Endothelial cell of umbilical vein (primary cell): ENCODE results near the gene LARGE1.

Experiments
- EZH2 ChIP-seq: IDR thresholded peaks from 2 replicates; pipeline ENCODE4 v1.6.1; 2012; ENCODE audit warnings: borderline replicate concordance, low read depth, mild to moderate bottlenecking, moderate library complexity, low read length, inconsistent platforms; ENCODE audit not compliant: severe bottlenecking
- POLR2A ChIP-seq: IDR thresholded peaks from 2 replicates; pipeline ENCODE4 v1.6.1; 2012; ENCODE audit warnings: low read depth, mild to moderate bottlenecking, control low read depth, low read length
- POLR2AphosphoS5 ChIP-seq: IDR thresholded peaks from 2 replicates; pipeline ENCODE4 v1.6.1; 2012; ENCODE audit warnings: low read depth, mild to moderate bottlenecking, control low read depth, low read length, moderate library complexity; ENCODE audit not compliant: insufficient read depth
- TF ChIP-seq, protein P1 (sequence below), 2 donors: IDR thresholded peaks; 1 replicate in 1 of 2; 2 replicates in 1 of 2; pipeline ENCODE4 v1.5.1; 2011; ENCODE audit warnings: low read length in 2 of 2, mild to moderate bottlenecking in 2 of 2, moderate library complexity in 2 of 2, control low read depth in 1 of 2, inconsistent platforms in 1 of 2, low read depth in 1 of 2; ENCODE audit not compliant: insufficient read depth in 1 of 2; ENCODE audit errors: extremely low read depth in 1 of 2
- TF ChIP-seq, protein P2 (sequence below): IDR thresholded peaks from 2 replicates; pipeline ENCODE4 v1.6.1; 2011; ENCODE audit not compliant: insufficient read depth, insufficient read length

DNA sequence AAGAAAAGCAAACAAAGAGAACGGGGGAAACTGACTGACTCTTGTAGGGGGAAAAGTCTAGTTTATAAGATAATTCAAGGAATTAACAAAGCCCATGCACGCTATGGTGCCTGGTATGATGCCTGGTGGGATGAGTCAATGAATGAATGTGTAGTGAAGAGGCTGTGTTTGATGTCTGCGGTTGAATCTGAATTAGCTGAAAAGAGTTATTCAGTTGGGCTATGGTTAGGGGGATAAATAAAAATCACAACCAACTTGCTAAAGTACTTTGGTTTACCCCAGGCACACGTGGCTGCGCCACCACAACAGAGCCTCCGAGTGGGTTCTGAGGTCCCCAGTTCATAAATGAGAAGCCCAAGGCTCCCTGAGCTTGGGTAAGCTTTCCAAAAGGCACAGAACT, 492.8 kb downstream of the LARGE1 start:
- TF ChIP-seq, protein P1, sequence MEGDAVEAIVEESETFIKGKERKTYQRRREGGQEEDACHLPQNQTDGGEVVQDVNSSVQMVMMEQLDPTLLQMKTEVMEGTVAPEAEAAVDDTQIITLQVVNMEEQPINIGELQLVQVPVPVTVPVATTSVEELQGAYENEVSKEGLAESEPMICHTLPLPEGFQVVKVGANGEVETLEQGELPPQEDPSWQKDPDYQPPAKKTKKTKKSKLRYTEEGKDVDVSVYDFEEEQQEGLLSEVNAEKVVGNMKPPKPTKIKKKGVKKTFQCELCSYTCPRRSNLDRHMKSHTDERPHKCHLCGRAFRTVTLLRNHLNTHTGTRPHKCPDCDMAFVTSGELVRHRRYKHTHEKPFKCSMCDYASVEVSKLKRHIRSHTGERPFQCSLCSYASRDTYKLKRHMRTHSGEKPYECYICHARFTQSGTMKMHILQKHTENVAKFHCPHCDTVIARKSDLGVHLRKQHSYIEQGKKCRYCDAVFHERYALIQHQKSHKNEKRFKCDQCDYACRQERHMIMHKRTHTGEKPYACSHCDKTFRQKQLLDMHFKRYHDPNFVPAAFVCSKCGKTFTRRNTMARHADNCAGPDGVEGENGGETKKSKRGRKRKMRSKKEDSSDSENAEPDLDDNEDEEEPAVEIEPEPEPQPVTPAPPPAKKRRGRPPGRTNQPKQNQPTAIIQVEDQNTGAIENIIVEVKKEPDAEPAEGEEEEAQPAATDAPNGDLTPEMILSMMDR (IDR thresholded peaks at IDR 0.05; ENCODE audit: extremely low read depth in 1 of 2, insufficient read depth in 1 of 2, low read depth in 1 of 2, low read length in 2 of 2), result no peak
- TF ChIP-seq POLR2A (no peak), EZH2 (no peak), POLR2AphosphoS5 (no peak)
- TF ChIP-seq, protein P2, sequence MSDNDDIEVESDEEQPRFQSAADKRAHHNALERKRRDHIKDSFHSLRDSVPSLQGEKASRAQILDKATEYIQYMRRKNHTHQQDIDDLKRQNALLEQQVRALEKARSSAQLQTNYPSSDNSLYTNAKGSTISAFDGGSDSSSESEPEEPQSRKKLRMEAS, result no peak
